DOHH2 (cell line): Measurements from ENCODE around the gene COL12A1.

Experiments
- H3F3A ChIP-seq: fragments of 200-600 bp; sonication (generic), shearing (Covaris generic); 2 replicates; pipeline ENCODE4 v1.6.0; 2016; ENCODE audit warnings: antibody characterized with exemption, mild to moderate bottlenecking; ENCODE audit not compliant: control insufficient read depth, insufficient read depth
- H3K27ac ChIP-seq: fragments of 200-600 bp; sonication (generic); 2 replicates; pipeline ENCODE4 v1.5.1; 2014; ENCODE audit warnings: low read depth, mild to moderate bottlenecking, low read length, moderate library complexity
- H3K27me3 ChIP-seq: fragments of 200-600 bp; sonication (generic); 2 replicates; pipeline ENCODE4 v1.6.1; 2014; ENCODE audit warnings: mild to moderate bottlenecking, low read length, mixed read lengths; ENCODE audit not compliant: control insufficient read depth
- H3K36me3 ChIP-seq: fragments of 200-600 bp; sonication (generic); 2 replicates; pipeline ENCODE4 v1.6.1; 2014; ENCODE audit warnings: mild to moderate bottlenecking, low read length, moderate library complexity, mixed read lengths; ENCODE audit not compliant: control insufficient read depth
- H3K4me1 ChIP-seq: fragments of 200-600 bp; sonication (generic); 2 replicates; pipeline ENCODE4 v1.6.1; 2014; ENCODE audit warnings: mild to moderate bottlenecking, low read length, mixed read lengths; ENCODE audit not compliant: control insufficient read depth
- H3K4me2 ChIP-seq: fragments of 200-600 bp; sonication (generic); 2 replicates; pipeline ENCODE4 v1.6.0; 2014; ENCODE audit warnings: mild to moderate bottlenecking, low read length, moderate library complexity
- H3K4me3 ChIP-seq: fragments of 200-600 bp; sonication (generic); 2 replicates; pipeline ENCODE4 v1.5.1; 2014; ENCODE audit warnings: mild to moderate bottlenecking, low read length, mixed read lengths
- H3K79me2 ChIP-seq: fragments of 200-600 bp; sonication (generic); 2 replicates; pipeline ENCODE4 v1.6.1; 2014; ENCODE audit warnings: mild to moderate bottlenecking, low read length, mixed read lengths; ENCODE audit not compliant: control insufficient read depth
- H3K9me2 ChIP-seq: fragments of 200-600 bp; sonication (generic); replicated peaks from 2 replicates; pipeline ENCODE4 v1.6.1; 2014; ENCODE audit warnings: mild to moderate bottlenecking, low read length, mixed read lengths; ENCODE audit not compliant: control insufficient read depth
- H3K9me3 ChIP-seq: fragments of 200-600 bp; sonication (generic); 2 replicates; pipeline ENCODE4 v1.6.1; 2014; ENCODE audit warnings: antibody characterized with exemption, low read length, mixed read lengths; ENCODE audit not compliant: control insufficient read depth, insufficient read depth
- H4K20me1 ChIP-seq: fragments of 200-600 bp; sonication (generic); 2 replicates; pipeline ENCODE4 v1.6.0; 2014; ENCODE audit warnings: low read depth, mild to moderate bottlenecking, antibody characterized with exemption, low read length, moderate library complexity; ENCODE audit not compliant: control insufficient read depth, insufficient read depth
- CTCF ChIP-seq: fragments of 200-600 bp; sonication (generic); IDR thresholded peaks from one replicate; pipeline ENCODE4 v1.5.1; 2014; ENCODE audit warnings: antibody characterized with exemption, mild to moderate bottlenecking, low read depth, low read length; ENCODE audit not compliant: poor library complexity, severe bottlenecking
- EZH2phosphoT487 ChIP-seq: fragments of 200-600 bp; sonication (generic); IDR thresholded peaks from 2 replicates; pipeline ENCODE4 v1.6.1; 2017; ENCODE audit warnings: borderline replicate concordance, mild to moderate bottlenecking, antibody characterized with exemption, low read length, moderate library complexity, mixed read lengths

Gene COL12A1

GRCh38 chr6:75135450-75135849 lies 70.4 kb downstream of the COL12A1 start:
- TF ChIP-seq CTCF (no peak), EZH2phosphoT487 (no peak)
- Histone ChIP-seq H3K4me2 (no peak overlapping the region), H3K27ac (no peak overlapping the region), H3F3A (no peaks in the 10 kb centered on the region), H3K79me2 (no peaks in the 10 kb centered on the region), H3K9me3 (no peaks in the 10 kb centered on the region), H3K27me3 (no peaks in the 10 kb centered on the region), H3K4me3 (no peak overlapping the region), H3K36me3 (no peaks in the 10 kb centered on the region), H4K20me1 (no peaks in the 10 kb centered on the region), H3K4me1 (no peaks in the 10 kb centered on the region), H3K9me2 (no peaks in the 10 kb centered on the region)

GRCh38 chr6:75130784-75131183 lies 75.1 kb downstream of the COL12A1 start:
- TF ChIP-seq EZH2phosphoT487 (no peak), CTCF (no peak)
- Histone ChIP-seq H3K27ac (no peak overlapping the region), H3K4me1 (no peaks in the 10 kb centered on the region), H3K9me3 (no peaks in the 10 kb centered on the region), H3K79me2 (no peaks in the 10 kb centered on the region), H3F3A (no peaks in the 10 kb centered on the region), H3K36me3 (no peaks in the 10 kb centered on the region), H3K9me2 (no peaks in the 10 kb centered on the region), H3K4me2 (no peak overlapping the region), H4K20me1 (no peaks in the 10 kb centered on the region), H3K4me3 (no peak overlapping the region), H3K27me3 (no peaks in the 10 kb centered on the region)

GRCh38 chr6:75128878-75129570 lies 76.8 kb downstream of the COL12A1 start:
- H3K27me3 ChIP-seq, result no peaks in the 10 kb centered on the region
- no peak overlapping the region for H3K4me3 ChIP-seq
- no peak overlapping the region for H3K27ac ChIP-seq
- no peak for TF ChIP-seq EZH2phosphoT487
- no peak for TF ChIP-seq CTCF
- H3K9me2 ChIP-seq, result no peaks in the 10 kb centered on the region
- no peaks in the 10 kb centered on the region for H3K79me2 ChIP-seq
- no peaks in the 10 kb centered on the region for H4K20me1 ChIP-seq
- H3F3A ChIP-seq, result no peaks in the 10 kb centered on the region
- H3K9me3 ChIP-seq, result no peaks in the 10 kb centered on the region
- H3K36me3 ChIP-seq, result no peaks in the 10 kb centered on the region
- H3K4me2 ChIP-seq, result no peak overlapping the region
- no peaks in the 10 kb centered on the region for H3K4me1 ChIP-seq
